Right ventricle myocardium inferior (tissue), 1 donor: Measurements from ENCODE around the gene CD226. TPM values are rescaled to one million over a fixed set of nuclear protein-coding genes. Genes with fewer than 3 reads are reported as not detected.
A peak's percentile ranks its signal among the peaks of the same experiment; 100 is the strongest.
"Not testable (repeated sequence)": the region's sequence is repeated elsewhere in the genome, so short reads cannot be mapped to it uniquely, and the experiment has no call there.

Source experiments
- ATAC-seq: fragments of 200-7000 bp; cut with Tn5 transposase; one replicate; pipeline ENCODE4 v1.9.1; 2020; ENCODE audit warnings: mild to moderate bottlenecking, moderate library complexity
- DNase-seq: peaks from one replicate; pipeline ENCODE4 v3.0.0; 2021; ENCODE audit errors: missing footprints
- intact Hi-C: fragments of 100-400 bp; cut with DNase I; formaldehyde crosslinking; loops from one replicate; pipeline ENCODE4 v1.11.0; 2022
- total RNA-seq: library from RNA; stranded (reverse); fragmentation: NEBNext Ultra II Directional; extraction: Animal tissue kit (Norgen Biotek cat#: 25700); gene quantifications from one replicate; pipeline ENCODE4 v1.2.1, GENCODE V29; 2021
- donor health status: DM: no; HTN: yes; CAD: no; lungs with severe emphysema.

Gene CD226
- total RNA-seq, 1 donor from 2014 or later = 0.95 TPM

- DNase-seq (peak; percentile 69), ATAC-seq (no peak)
- intact Hi-C loops = loop anchor here (5.0 to 10.0 kb wide), 2 partner anchors 62 to 109 kb away; no protein-coding TSS in a partner anchor
These were observed 12.1 kb downstream of the CD226 start for GRCh38 chr18:69935319-69936190.

GRCh38 chr18:69934601-69935265 lies 12.9 kb downstream of the CD226 start:
- intact Hi-C loops = loop anchor here (5.0 to 10.0 kb wide), 2 partner anchors 63 to 110 kb away; no protein-coding TSS in a partner anchor
- DNase-seq (no peak), ATAC-seq (no peak)

DNA sequence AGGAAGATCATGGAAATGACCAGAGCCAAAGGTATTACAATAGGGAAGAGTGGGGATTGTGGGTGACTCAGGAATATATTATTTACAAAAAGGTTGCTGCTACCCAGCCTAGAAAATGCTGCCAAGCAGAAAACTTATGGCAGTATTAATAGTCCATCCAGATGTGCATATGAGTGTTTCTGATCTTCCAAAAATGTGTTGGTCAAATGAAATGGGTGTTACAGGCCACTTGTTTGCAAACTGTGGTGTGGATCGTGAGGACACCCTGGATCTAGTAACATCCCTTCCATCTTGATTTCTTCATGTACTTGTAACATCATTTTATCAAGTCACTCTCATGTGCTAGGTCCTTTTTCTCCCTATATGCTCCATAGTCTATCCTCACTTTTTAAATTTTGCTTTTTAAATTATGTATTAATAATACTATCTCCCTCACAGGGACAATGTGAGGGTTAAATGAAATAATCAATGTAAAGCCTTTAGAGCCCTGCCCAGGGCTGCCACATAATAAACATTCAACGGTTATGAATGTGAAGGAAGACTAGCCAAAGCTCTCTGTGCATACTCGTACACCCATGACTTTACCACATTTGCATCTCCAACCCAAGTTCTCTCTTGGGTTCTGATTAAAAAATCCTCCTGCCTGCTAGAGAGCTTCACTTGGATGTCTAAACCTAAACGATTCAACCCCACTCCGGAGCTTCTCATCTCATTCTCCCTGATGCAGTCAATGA lies 18.5 kb downstream of the CD226 start:
- ATAC-seq = no peak

DNA sequence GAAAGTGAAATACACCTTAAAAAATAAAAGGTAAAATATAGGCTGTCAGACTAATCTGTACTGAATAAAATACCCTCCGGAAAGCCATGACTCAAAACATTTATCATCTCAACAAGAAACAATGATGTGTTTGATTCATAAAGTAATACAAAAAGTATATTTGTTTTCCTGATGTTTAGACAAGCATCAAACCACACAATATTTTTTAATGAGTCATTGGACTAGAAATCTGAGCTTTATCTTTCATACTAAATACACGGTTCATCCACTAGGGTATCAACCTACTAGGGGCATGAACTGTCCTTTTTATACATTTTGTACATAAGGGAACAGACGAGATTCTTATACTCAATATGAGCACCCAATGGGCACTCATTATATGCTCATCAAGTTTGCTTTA lies 31.3 kb downstream of the CD226 start:
- no peak for DNase-seq
- ATAC-seq = no peak
- intact Hi-C loops = no loop called here

More for the DNA sequence above, 18.5 kb downstream of the CD226 start:
- intact Hi-C loops = no loop called here
- DNase-seq = no peak

DNA sequence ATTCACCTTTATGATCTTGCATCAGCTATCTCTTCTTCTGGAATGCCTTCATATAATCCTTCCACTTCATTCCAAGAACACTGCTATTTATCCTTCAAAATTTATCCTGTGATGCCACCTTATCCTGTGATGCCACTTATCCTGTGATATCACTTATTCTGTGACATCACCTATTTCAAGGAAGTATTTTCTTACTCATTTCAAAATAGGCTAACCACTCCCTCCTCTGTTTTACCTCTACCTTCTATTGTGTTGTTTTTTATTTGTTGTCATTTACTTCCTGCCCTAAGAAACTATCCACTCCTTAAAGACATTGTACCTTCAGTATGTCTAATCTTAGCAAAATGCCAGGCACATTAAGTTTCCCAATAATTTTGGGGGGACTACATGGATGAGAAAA lies 38.8 kb downstream of the CD226 start:
- ATAC-seq (no peak), DNase-seq (no peak)
- intact Hi-C loops = no loop called here

DNA sequence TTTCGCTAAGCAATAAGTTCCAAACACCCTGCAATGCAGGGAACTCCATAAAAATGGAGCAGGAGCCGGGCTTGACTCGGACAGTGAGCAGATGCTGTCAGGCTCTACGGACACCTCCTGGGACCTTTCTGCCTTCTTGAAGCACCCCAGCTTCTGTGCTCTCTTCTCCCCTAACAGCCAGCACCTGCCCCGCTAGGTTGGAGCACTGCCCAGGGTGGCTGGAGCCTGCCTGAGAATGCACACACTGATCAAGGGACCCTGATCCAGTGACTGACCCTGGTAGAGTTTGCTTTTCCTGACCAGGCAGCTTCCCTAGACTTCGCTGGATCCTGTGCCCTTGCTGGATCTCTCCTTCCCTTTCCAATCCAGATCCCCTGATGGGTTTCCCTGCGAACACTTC lies 40.9 kb downstream of the CD226 start:
- ATAC-seq = no peak
- no peak for DNase-seq
- intact Hi-C loops = no loop called here

DNA sequence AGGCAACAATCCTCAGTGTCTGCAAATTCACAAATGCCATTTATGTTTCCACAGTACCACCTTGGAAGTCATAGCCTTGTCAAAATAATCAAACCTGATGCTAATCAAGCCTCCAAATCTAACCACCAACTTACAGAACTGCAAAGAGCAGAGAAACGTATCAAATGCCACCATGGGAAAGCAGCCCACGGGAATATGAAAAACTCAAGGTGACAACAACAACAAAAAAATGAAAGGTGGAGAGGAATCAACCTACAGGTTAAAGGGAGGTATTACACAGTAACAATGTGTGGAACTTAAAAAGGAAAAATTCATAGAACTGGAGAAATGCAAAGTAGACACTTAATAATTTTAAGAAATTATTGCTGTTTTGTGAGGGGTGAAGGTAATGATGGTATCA lies 46.7 kb downstream of the CD226 start:
- intact Hi-C loops = no loop called here
- ATAC-seq = no peak

GRCh38 chr18:69899154-69899923 lies 48.3 kb downstream of the CD226 start:
- DNase-seq, intact Hi-C loops, ATAC-seq: not testable (repeated sequence)

More for the DNA sequence above, 46.7 kb downstream of the CD226 start:
- DNase-seq = no peak

- intact Hi-C loops = no loop called here
- no peak for ATAC-seq
- DNase-seq = no peak
These were observed 49.3 kb downstream of the CD226 start for GRCh38 chr18:69898241-69898861.

DNA sequence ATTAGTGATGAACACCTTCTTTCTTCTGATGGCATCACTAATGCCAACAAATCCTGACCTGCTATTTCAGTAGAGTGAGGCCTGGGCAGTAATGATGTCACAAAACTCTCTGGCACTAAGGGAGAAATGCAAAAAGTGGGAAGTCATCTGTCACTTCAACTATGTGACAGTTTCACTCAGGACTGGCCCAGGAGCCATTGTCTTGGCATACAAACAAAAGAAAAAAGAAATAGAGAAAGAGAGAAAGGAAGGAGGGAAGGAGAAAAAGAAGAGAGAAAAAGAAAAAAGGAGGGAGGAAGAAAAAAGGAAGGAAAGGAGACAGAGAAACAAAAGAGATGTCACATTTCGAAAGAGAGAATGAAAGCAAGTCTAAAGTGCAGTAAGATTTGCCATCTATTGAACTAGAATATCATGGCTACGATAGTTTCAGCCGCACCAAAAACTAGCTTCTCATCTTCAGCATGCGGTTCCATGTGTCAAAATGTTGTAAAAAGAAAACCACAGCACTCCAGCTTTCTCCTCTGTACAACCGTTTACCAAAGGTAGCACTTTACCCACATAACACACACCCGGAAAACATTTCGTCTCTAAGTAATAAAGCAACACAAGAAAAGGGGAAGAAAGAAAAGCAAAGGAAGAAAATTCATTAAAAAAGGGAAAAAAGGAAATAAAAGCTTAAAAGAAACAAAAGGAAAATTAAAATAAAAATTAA lies 50.1 kb downstream of the CD226 start:
- DNase-seq (no peak), ATAC-seq (no peak)
- intact Hi-C loops = no loop called here

DNA sequence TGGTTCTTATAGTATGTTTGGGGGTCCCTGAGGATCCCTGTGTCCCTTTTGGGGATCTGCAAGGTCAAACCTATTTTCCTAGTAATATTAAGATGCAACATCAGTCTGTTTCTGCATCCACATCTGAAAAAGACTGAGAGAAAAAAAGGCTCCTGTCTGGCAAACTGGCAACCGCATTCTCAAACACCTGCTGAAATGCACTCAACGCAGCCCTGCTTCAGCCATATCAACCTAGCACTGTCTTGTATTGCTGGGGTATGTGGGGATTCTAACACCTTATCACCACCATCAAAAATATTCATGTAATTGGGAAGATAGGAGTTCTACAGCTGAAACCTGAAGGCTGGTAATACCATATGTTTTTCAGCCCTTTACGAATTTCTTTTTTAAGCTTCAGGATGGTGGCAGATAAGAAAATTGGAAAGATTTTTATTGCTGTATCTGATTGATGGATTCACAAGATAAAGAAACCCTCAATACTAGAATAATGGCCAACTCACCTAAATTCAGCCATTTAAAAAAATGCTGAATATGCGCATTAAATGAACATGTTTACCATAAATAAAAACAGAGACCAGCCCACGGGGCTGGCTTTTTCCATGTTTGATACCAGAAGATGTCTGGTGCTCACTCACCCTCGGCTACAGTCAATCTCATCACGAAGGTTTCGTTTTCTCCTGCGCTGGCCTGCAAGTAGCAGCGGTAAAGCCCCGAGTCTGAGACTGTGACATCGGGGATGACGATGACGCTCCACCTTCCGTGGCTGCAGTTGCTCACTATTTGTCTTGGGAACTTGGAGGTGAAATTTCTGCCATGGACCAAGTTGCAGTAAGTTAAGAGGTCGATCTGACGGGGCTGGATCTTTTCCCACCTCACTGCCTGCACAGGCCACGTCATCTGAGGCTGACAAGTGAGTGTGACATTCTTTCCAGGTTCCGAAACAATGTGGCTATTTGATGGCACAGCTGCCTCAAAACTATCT lies 52.3 kb downstream of the CD226 start:
- ATAC-seq = no peak
- intact Hi-C loops = no loop called here
- DNase-seq = no peak

- ATAC-seq (no peak), DNase-seq (no peak)
- intact Hi-C loops = no loop called here
These were observed 53.2 kb downstream of the CD226 start for GRCh38 chr18:69894467-69894866.

GRCh38 chr18:69890558-69890957 lies 57.1 kb downstream of the CD226 start:
- intact Hi-C loops = no loop called here
- ATAC-seq (no peak), DNase-seq (no peak)

- intact Hi-C loops = no loop called here
- DNase-seq (no peak), ATAC-seq (no peak)
These were observed 58.7 kb downstream of the CD226 start for GRCh38 chr18:69889009-69889408.

DNA sequence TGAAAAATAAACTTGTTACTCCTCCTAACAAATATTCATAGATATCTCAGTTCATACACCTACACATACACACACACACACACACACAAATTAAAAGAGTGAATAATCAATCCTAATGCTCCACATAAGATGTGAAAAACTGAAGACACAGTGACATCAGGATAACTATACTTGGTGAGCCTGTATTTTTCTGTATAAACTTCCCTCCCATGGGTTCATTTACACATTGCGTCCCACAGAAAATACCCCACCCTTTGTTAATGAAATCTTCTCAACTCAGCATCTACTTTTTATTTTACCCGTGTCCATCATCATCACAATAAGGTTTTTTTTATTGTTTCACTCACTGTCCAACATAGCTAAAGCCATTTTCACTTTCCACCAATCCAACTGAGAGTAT lies 60.4 kb downstream of the CD226 start:
- DNase-seq (no peak), ATAC-seq (no peak)
- intact Hi-C loops = no loop called here

- intact Hi-C loops = no loop called here
- no peak for DNase-seq
- ATAC-seq = no peak
These were observed 61.7 kb downstream of the CD226 start for GRCh38 chr18:69885841-69886531.
